HepG2 (cell line): ENCODE results near the gene MCM3. TPM values are rescaled to one million over a fixed set of nuclear protein-coding genes. Genes with fewer than 3 reads are reported as not detected.

Experiments
- EP300 ChIP-seq, 3 experiments: sonication (generic) in 1 of 3; formaldehyde crosslinking in 1 of 3; IDR thresholded peaks; 2 replicates each; pipeline versions ENCODE4 v1.5.1 to v1.6.1; 2011 to 2020; ENCODE audit warnings: low read depth in 2 of 3, low read length in 2 of 3, borderline replicate concordance in 1 of 3, improper control_type of control experiment in 1 of 3, mild to moderate bottlenecking in 1 of 3, missing genetic modification reagents in 1 of 3, moderate library complexity in 1 of 3
- HMGXB3 ChIP-seq: sonication (generic); formaldehyde crosslinking; IDR thresholded peaks from 2 replicates; pipeline ENCODE4 v1.4.0; 2020; ENCODE audit warnings: missing genetic modification reagents, borderline replicate concordance
- HNF4G ChIP-seq, 2 experiments: sonication (generic) in 1 of 2; formaldehyde crosslinking in 1 of 2; IDR thresholded peaks; 2 replicates each; pipeline versions ENCODE4 v1.4.0 to v1.6.1; 2011 to 2020; ENCODE audit warnings: borderline replicate concordance in 2 of 2, low read depth in 2 of 2, mild to moderate bottlenecking in 2 of 2, low read length in 1 of 2, missing genetic modification reagents in 1 of 2, moderate library complexity in 1 of 2
- KLF16 ChIP-seq, 2 experiments: sonication (generic) in 1 of 2; formaldehyde crosslinking in 1 of 2; IDR thresholded peaks; 2 replicates each; pipeline versions ENCODE4 v1.6.1 to v1.8.0; 2016 to 2023; ENCODE audit warnings: missing genetic modification reagents in 2 of 2, missing compliant biosample characterization in 1 of 2
- LCORL ChIP-seq, 2 experiments: fragments of 450-650 bp in 1 of 2; sonication (generic) in 1 of 2; formaldehyde crosslinking in 1 of 2; IDR thresholded peaks; 2 replicates each; pipeline versions ENCODE4 v1.5.0 to v1.6.1; 2017 to 2020; ENCODE audit warnings: antibody characterized with exemption in 1 of 2, missing genetic modification reagents in 1 of 2
- SMAD3 ChIP-seq: sonication (generic); formaldehyde crosslinking; IDR thresholded peaks from 2 replicates; pipeline ENCODE4 v1.4.0; 2020; ENCODE audit warnings: missing genetic modification reagents
- SNAI1 ChIP-seq: sonication (generic); formaldehyde crosslinking; IDR thresholded peaks from 2 replicates; pipeline ENCODE4 v1.5.0; 2020; ENCODE audit warnings: mild to moderate bottlenecking, missing genetic modification reagents, borderline replicate concordance
- ZFP1 ChIP-seq: IDR thresholded peaks from 2 replicates; pipeline ENCODE4 v1.6.1; 2016
- ZFY ChIP-seq: sonication (generic); formaldehyde crosslinking; IDR thresholded peaks from 2 replicates; pipeline ENCODE4 v1.4.0; 2020; ENCODE audit warnings: missing genetic modification reagents
- ZNF235 ChIP-seq: sonication (generic); formaldehyde crosslinking; IDR thresholded peaks from 2 replicates; pipeline ENCODE4 v1.8.1; 2023; ENCODE audit warnings: mild to moderate bottlenecking, missing genetic modification reagents, borderline replicate concordance
- ZNF441 ChIP-seq: sonication (generic); formaldehyde crosslinking; IDR thresholded peaks from 2 replicates; pipeline ENCODE4 v1.7.0; 2021; ENCODE audit warnings: missing genetic modification reagents, borderline replicate concordance
- ZNF644 ChIP-seq: IDR thresholded peaks from 2 replicates; pipeline ENCODE4 v1.6.1; 2016; ENCODE audit warnings: low read depth
- polyA plus RNA-seq, 8 experiments: library from polyadenylated mRNA; depleted of rRNA in 3 of 8; stranded (reverse) in 7 of 8; unstranded in 1 of 8; fragments of >200 nt; fragmentation: Illumina TruSeq in 4 of 8; extraction: Trizol in 4 of 8; gene quantifications; 2 replicates each; pipeline versions ENCODE4 v1.2.1 to v1.2.3, GENCODE V29; 2011 to 2016; ENCODE audit warnings: low read depth in 4 of 8, missing spikeins in 1 of 8, mixed read lengths in 1 of 8; ENCODE audit not compliant: insufficient read depth in 1 of 8
- total RNA-seq, 5 experiments: library from RNA; depleted of rRNA; stranded (reverse); fragments of >200 nt; fragmentation: Illumina TruSeq; extraction: Trizol; gene quantifications; 2 replicates each; pipeline ENCODE4 v1.2.3, GENCODE V29; 2016; ENCODE audit warnings: low read depth in 1 of 5
- TF ChIP-seq, protein P1 (sequence below), 2 experiments: IDR thresholded peaks; 2 replicates each; pipeline ENCODE4 v1.6.1; 2011 to 2012; ENCODE audit warnings: low read length in 2 of 2, borderline replicate concordance in 1 of 2, low read depth in 1 of 2, mild to moderate bottlenecking in 1 of 2, moderate library complexity in 1 of 2
- TF ChIP-seq, protein P2 (sequence below): sonication (generic); formaldehyde crosslinking; IDR thresholded peaks from 2 replicates; pipeline ENCODE4 v1.4.0; 2020; ENCODE audit warnings: missing genetic modification reagents, mild to moderate bottlenecking, borderline replicate concordance

The MCM3 gene
- total and polyA plus RNA-seq, 2 of the 13 experiments (the other 11 are each of a cell fraction or from before 2014, with no cell fraction given) = 164 to 288 TPM

- TF ChIP-seq SMAD3 (CRISPR knock-in tag) = peak; percentile 36; the same call in 1 of the 2 replicates
- no peak for TF ChIP-seq ZNF235 (CRISPR knock-in tag)
- peak in 1 of 2 experiments; percentile 70; a peak in 2 of 4 replicates for TF ChIP-seq EP300 (IDR thresholded peaks at IDR 0.05; ENCODE audit: low read depth in 2 of 2, low read length in 2 of 2)
- TF ChIP-seq EP300 (CRISPR knock-in tag; IDR thresholded peaks at IDR 0.05; ENCODE audit: borderline replicate concordance) = no peak; the same call in 1 of the 2 replicates
- TF ChIP-seq ZFP1 (CRISPR knock-in tag) = no peak
- 0 out of 2 replicates have a peak, but pooled peaks have one; percentile 57 for TF ChIP-seq HMGXB3
- TF ChIP-seq, protein P1, sequence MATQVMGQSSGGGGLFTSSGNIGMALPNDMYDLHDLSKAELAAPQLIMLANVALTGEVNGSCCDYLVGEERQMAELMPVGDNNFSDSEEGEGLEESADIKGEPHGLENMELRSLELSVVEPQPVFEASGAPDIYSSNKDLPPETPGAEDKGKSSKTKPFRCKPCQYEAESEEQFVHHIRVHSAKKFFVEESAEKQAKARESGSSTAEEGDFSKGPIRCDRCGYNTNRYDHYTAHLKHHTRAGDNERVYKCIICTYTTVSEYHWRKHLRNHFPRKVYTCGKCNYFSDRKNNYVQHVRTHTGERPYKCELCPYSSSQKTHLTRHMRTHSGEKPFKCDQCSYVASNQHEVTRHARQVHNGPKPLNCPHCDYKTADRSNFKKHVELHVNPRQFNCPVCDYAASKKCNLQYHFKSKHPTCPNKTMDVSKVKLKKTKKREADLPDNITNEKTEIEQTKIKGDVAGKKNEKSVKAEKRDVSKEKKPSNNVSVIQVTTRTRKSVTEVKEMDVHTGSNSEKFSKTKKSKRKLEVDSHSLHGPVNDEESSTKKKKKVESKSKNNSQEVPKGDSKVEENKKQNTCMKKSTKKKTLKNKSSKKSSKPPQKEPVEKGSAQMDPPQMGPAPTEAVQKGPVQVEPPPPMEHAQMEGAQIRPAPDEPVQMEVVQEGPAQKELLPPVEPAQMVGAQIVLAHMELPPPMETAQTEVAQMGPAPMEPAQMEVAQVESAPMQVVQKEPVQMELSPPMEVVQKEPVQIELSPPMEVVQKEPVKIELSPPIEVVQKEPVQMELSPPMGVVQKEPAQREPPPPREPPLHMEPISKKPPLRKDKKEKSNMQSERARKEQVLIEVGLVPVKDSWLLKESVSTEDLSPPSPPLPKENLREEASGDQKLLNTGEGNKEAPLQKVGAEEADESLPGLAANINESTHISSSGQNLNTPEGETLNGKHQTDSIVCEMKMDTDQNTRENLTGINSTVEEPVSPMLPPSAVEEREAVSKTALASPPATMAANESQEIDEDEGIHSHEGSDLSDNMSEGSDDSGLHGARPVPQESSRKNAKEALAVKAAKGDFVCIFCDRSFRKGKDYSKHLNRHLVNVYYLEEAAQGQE (IDR thresholded peaks at IDR 0.05; ENCODE audit: borderline replicate concordance in 1 of 2, low read depth in 1 of 2, low read length in 2 of 2) = 0 out of 4 replicates have a peak, but pooled peaks of 1 of the 2 experiments have one; percentile 9
- TF ChIP-seq ZNF441 (CRISPR knock-in tag) = 0 out of 2 replicates have a peak, but pooled peaks have one; percentile 58
- TF ChIP-seq, protein P2, sequence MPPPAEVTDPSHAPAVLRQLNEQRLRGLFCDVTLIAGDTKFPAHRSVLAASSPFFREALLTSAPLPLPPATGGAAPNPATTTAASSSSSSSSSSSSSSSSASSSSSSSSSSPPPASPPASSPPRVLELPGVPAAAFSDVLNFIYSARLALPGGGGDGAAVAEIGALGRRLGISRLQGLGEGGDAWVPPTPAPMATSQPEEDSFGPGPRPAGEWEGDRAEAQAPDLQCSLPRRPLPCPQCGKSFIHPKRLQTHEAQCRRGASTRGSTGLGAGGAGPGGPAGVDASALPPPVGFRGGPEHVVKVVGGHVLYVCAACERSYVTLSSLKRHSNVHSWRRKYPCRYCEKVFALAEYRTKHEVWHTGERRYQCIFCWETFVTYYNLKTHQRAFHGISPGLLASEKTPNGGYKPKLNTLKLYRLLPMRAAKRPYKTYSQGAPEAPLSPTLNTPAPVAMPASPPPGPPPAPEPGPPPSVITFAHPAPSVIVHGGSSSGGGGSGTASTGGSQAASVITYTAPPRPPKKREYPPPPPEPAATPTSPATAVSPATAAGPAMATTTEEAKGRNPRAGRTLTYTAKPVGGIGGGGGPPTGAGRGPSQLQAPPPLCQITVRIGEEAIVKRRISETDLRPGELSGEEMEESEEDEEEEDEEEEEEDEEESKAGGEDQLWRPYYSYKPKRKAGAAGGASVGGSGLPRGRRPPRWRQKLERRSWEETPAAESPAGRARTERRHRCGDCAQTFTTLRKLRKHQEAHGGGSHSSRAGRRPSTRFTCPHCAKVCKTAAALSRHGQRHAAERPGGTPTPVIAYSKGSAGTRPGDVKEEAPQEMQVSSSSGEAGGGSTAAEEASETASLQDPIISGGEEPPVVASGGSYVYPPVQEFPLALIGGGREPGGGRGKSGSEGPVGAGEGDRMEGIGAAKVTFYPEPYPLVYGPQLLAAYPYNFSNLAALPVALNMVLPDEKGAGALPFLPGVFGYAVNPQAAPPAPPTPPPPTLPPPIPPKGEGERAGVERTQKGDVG (CRISPR knock-in tag) = no peak
- TF ChIP-seq ZFY = peak; percentile 76
- no peak; a peak in 1 of 4 replicates for TF ChIP-seq KLF16 (CRISPR knock-in tag; IDR thresholded peaks at IDR 0.05)
- 0 out of 2 replicates have a peak, but pooled peaks have one; percentile 63 for TF ChIP-seq SNAI1 (CRISPR knock-in tag)
- TF ChIP-seq LCORL (IDR thresholded peaks at IDR 0.05) = peak; percentile 10; the same call in 1 of the 2 replicates
- peak; percentile 71 for TF ChIP-seq LCORL (CRISPR knock-in tag; IDR thresholded peaks at IDR 0.05)
- TF ChIP-seq HNF4G (IDR thresholded peaks at IDR 0.05; ENCODE audit: borderline replicate concordance, low read depth, low read length) = peak; percentile 37; the same call in 1 of the 2 replicates
- TF ChIP-seq HNF4G (CRISPR knock-in tag; IDR thresholded peaks at IDR 0.05; ENCODE audit: borderline replicate concordance, low read depth) = no peak
- TF ChIP-seq ZNF644 (CRISPR knock-in tag) = peak; percentile 82; the same call in 1 of the 2 replicates
Observed at GRCh38 chr6:52328303-52328662, 43.7 kb upstream of the MCM3 start (continued).
